MM.1S (cell line): ENCODE results near the gene LMF1.

Experiments used
- DNase-seq: peaks from one replicate; pipeline ENCODE4 v3.0.0-alpha.2; 2015
- H2AFZ ChIP-seq: fragments of 300-600 bp; sonication (generic); 2 replicates; pipeline ENCODE4 v1.6.0; 2016; ENCODE audit warnings: antibody characterized with exemption, low read length
- H3F3A ChIP-seq: fragments of 300-600 bp; sonication (generic); 2 replicates; pipeline ENCODE4 v1.6.1; 2016; ENCODE audit warnings: mild to moderate bottlenecking, antibody characterized with exemption, low read length, moderate library complexity, mixed read lengths; ENCODE audit not compliant: insufficient read depth
- H3K27ac ChIP-seq: fragments of 300-600 bp; sonication (generic); 2 replicates; pipeline ENCODE4 v1.5.1; 2016; ENCODE audit warnings: mild to moderate bottlenecking, low read length
- H3K27me3 ChIP-seq: fragments of 300-600 bp; sonication (generic); replicated peaks from 2 replicates; pipeline ENCODE4 v1.6.0; 2016; ENCODE audit warnings: low read length; ENCODE audit not compliant: insufficient read depth
- H3K36me3 ChIP-seq: fragments of 300-600 bp; sonication (generic); replicated peaks from 2 replicates; pipeline ENCODE4 v1.6.1; 2016; ENCODE audit warnings: mild to moderate bottlenecking, low read length, mixed read lengths; ENCODE audit not compliant: insufficient read depth
- H3K4me1 ChIP-seq: fragments of 300-600 bp; sonication (generic); 2 replicates; pipeline ENCODE4 v1.6.1; 2016; ENCODE audit warnings: low read length, mixed read lengths
- H3K4me2 ChIP-seq: fragments of 300-600 bp; sonication (generic); 2 replicates; pipeline ENCODE4 v1.6.0; 2016; ENCODE audit warnings: low read depth, low read length
- H3K4me3 ChIP-seq: fragments of 300-600 bp; sonication (generic); 2 replicates; pipeline ENCODE4 v1.5.1; 2016; ENCODE audit warnings: low read length, mixed read lengths
- H3K79me2 ChIP-seq: fragments of 300-600 bp; sonication (generic); 2 replicates; pipeline ENCODE4 v1.6.1; 2016; ENCODE audit warnings: mixed run types, low read length, mixed read lengths
- H3K9ac ChIP-seq: fragments of 300-600 bp; sonication (generic); 2 replicates; pipeline ENCODE4 v1.6.1; 2016; ENCODE audit warnings: low read length, mixed read lengths
- H3K9me2 ChIP-seq: fragments of 300-600 bp; sonication (generic); replicated peaks from 2 replicates; pipeline ENCODE4 v1.6.1; 2016; ENCODE audit warnings: mild to moderate bottlenecking, low read length, mixed read lengths; ENCODE audit not compliant: insufficient read depth
- H3K9me3 ChIP-seq: fragments of 300-600 bp; sonication (generic); replicated peaks from 2 replicates; pipeline ENCODE4 v1.6.1; 2016; ENCODE audit warnings: mild to moderate bottlenecking, low read length, mixed read lengths; ENCODE audit not compliant: insufficient read depth
- H4K20me1 ChIP-seq: fragments of 300-600 bp; sonication (generic); 2 replicates; pipeline ENCODE4 v1.6.1; 2016; ENCODE audit warnings: mild to moderate bottlenecking, low read length, moderate library complexity, mixed read lengths; ENCODE audit not compliant: insufficient read depth
- EZH2 ChIP-seq: fragments of 300-600 bp; sonication (generic); optimal IDR thresholded peaks from 2 replicates; pipeline ENCODE3; 2017; ENCODE audit warnings: low read depth, mild to moderate bottlenecking, antibody characterized with exemption, low read length, mixed read lengths
- EZH2phosphoT487 ChIP-seq: fragments of 300-600 bp; sonication (generic); IDR thresholded peaks from 2 replicates; pipeline ENCODE4 v1.6.1; 2018; ENCODE audit warnings: antibody characterized with exemption, low read length
- TF ChIP-seq, protein P1 (sequence below): fragments of 300-600 bp; sonication (generic); IDR thresholded peaks from 2 replicates; pipeline ENCODE4 v1.5.1; 2016; ENCODE audit warnings: antibody characterized with exemption, low read length, mixed read lengths

Gene LMF1

GRCh38 chr16:882256-882655 is 88.5 kb downstream of the LMF1 start:
- no peak overlapping the region for H3K9ac ChIP-seq
- no peaks in the 10 kb centered on the region for H3K9me3 ChIP-seq
- no peak overlapping the region for H2AFZ ChIP-seq
- no peaks in the 10 kb centered on the region for H3K79me2 ChIP-seq
- no peaks in the 10 kb centered on the region; the same call in 1 of the 2 replicates for H4K20me1 ChIP-seq
- no peak overlapping the region for H3K4me2 ChIP-seq
- TF ChIP-seq, protein P1, sequence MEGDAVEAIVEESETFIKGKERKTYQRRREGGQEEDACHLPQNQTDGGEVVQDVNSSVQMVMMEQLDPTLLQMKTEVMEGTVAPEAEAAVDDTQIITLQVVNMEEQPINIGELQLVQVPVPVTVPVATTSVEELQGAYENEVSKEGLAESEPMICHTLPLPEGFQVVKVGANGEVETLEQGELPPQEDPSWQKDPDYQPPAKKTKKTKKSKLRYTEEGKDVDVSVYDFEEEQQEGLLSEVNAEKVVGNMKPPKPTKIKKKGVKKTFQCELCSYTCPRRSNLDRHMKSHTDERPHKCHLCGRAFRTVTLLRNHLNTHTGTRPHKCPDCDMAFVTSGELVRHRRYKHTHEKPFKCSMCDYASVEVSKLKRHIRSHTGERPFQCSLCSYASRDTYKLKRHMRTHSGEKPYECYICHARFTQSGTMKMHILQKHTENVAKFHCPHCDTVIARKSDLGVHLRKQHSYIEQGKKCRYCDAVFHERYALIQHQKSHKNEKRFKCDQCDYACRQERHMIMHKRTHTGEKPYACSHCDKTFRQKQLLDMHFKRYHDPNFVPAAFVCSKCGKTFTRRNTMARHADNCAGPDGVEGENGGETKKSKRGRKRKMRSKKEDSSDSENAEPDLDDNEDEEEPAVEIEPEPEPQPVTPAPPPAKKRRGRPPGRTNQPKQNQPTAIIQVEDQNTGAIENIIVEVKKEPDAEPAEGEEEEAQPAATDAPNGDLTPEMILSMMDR = no peak
- H3K36me3 ChIP-seq = no peaks in the 10 kb centered on the region
- H3K4me1 ChIP-seq = no peaks in the 10 kb centered on the region
- H3K9me2 ChIP-seq = no peaks in the 10 kb centered on the region
- DNase-seq = no peak
- peaks cover 90% of the 10 kb centered on the region for H3K27me3 ChIP-seq
- H3F3A ChIP-seq = no peaks in the 10 kb centered on the region
- H3K27ac ChIP-seq = no peak overlapping the region
- H3K4me3 ChIP-seq = no peak overlapping the region

DNA sequence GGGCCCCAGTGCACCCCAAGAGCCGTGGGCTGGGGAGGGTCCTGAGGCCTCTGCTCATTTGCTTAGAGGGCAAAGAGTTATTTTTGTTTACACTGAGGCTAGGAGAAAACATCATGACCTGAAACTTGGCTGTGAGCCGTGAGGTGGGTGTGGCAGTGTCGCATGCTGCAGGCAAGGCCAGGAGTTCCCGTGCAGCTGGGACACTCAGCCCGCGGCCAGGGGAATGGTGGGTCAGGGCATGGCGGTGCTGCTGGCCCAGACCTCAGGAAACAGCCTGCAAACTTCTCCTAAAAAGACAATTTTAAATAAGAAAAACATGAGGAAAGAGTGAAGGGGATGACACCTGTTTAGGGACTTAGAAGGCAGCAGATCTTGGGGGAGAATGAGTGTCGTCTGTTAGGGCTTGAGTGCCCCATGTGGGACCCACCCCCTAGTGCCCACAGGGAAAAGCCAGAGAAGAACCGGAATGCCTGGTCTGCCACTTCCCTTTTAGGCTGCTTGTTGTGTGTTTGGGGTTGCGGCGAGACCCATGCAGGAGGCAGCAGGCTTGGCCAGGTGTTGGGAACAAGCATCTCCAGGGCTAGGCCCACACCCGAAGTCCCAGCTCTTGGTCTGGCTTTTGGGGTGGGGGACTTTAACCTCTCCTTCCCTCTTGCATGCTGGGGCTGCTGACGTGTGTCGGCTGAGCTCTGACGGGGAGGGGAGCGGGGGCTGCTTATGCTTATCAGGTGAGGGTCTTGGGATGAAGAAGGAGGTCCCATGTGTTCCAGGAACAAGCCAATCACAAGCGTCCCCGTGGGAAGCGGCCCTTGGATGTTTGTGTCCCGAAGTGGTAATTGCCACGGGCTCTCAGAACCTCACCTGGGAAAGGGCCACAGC is 89.3 kb downstream of the LMF1 start:
- Histone ChIP-seq H3K4me1 (no peaks in the 10 kb centered on the region), H3K36me3 (no peaks in the 10 kb centered on the region), H3K79me2 (no peaks in the 10 kb centered on the region), H3K9me3 (no peaks in the 10 kb centered on the region), H3F3A (no peaks in the 10 kb centered on the region), H4K20me1 (no peaks in the 10 kb centered on the region; the same call in 1 of the 2 replicates), H3K9ac (no peak overlapping the region), H3K4me2 (no peak overlapping the region), H3K27ac (no peak overlapping the region), H3K27me3 (peaks cover 93% of the 10 kb centered on the region), H2AFZ (no peak overlapping the region), H3K9me2 (no peaks in the 10 kb centered on the region), H3K4me3 (no peak overlapping the region)
- DNase-seq = no peak
- TF ChIP-seq EZH2phosphoT487 (no peak), EZH2 (no peak)
- TF ChIP-seq, protein P1 = no peak

DNA sequence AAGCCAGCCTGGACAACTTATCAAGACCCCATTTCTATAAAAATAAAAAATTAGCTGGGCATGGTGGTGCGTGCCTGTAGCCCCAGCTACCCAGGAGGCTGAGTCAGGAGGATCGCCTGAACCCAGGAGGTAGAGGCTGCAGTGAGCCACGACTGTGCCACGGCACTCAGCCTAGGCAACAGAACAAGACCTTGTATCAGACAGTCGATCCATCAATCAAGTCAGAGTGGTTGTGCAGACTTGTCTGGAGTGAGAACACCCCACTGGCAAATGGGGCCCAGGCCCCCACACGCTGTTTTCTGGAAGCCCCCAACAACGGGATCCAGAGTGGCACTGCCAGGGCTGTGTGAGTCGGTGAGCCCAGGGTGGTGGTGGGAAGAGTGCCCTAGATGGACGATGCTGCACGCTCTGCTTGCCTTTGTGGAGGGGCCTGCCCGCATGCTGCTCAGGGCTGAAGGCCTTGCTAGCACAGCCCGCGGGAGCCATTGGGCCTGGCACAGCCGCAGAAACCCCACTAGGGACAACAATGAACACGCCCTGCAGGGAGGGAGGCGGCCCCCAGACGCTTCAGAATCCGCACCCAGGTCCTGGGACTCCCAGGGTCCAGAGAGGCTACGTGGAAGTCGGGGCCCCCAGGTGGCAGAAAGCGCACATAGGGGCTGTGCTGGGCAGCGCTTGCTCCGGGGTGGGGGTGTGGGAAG is 90.2 kb downstream of the LMF1 start:
- no peaks in the 10 kb centered on the region for H3K36me3 ChIP-seq
- peaks cover 96% of the 10 kb centered on the region for H3K27me3 ChIP-seq
- H3K27ac ChIP-seq = no peak overlapping the region
- H4K20me1 ChIP-seq = no peaks in the 10 kb centered on the region; the same call in 1 of the 2 replicates
- H3K9me2 ChIP-seq = no peaks in the 10 kb centered on the region
- H2AFZ ChIP-seq = no peak overlapping the region
- H3K9me3 ChIP-seq = no peaks in the 10 kb centered on the region
- no peak overlapping the region for H3K4me2 ChIP-seq
- H3K4me3 ChIP-seq = no peak overlapping the region
- no peak for TF ChIP-seq EZH2phosphoT487
- TF ChIP-seq, protein P1 = no peak
- TF ChIP-seq EZH2 = no peak
- no peaks in the 10 kb centered on the region for H3F3A ChIP-seq
- no peaks in the 10 kb centered on the region for H3K79me2 ChIP-seq
- H3K9ac ChIP-seq = no peak overlapping the region
- DNase-seq = no peak
- no peaks in the 10 kb centered on the region for H3K4me1 ChIP-seq
